Tibial nerve (tissue), 4 donors: ENCODE measurements around the gene PLPP3. TPM values are rescaled to one million over a fixed set of nuclear protein-coding genes. Genes with fewer than 3 reads are reported as not detected.
A peak's percentile ranks its signal among the peaks of the same experiment; 100 is the strongest.

Experiments
- DNase-seq, 2 donors: peaks; one replicate each; pipeline ENCODE4 v3.0.0-alpha.2; 2019; ENCODE audit warnings: low spot score in 2 of 2
- H3K27ac ChIP-seq, 4 donors: fragments of 200-600 bp; sonication (generic) in 3 of 4; one replicate each; pipeline ENCODE4 v1.5.1; 2017 to 2019; ENCODE audit warnings: mild to moderate bottlenecking in 1 of 4
- H3K27me3 ChIP-seq, 2 donors: fragments of 200-600 bp; sonication (generic) in 1 of 2; one replicate each; pipeline versions ENCODE4 v1.5.1 to v1.6.0; 2017 to 2019
- H3K36me3 ChIP-seq, 3 donors: fragments of 200-600 bp; sonication (generic); one replicate each; pipeline ENCODE4 v1.5.1; 2018 to 2019
- H3K4me1 ChIP-seq, 4 donors: fragments of 200-600 bp; sonication (generic) in 3 of 4; one replicate each; pipeline ENCODE4 v1.5.1; 2017 to 2019
- H3K4me3 ChIP-seq, 4 donors: fragments of 200-600 bp; sonication (generic) in 3 of 4; one replicate each; pipeline ENCODE4 v1.5.1; 2017 to 2019; ENCODE audit warnings: mild to moderate bottlenecking in 1 of 4, moderate library complexity in 1 of 4
- H3K9me3 ChIP-seq, 4 donors: fragments of 200-600 bp; sonication (generic) in 3 of 4; one replicate each; pipeline ENCODE4 v1.5.1; 2017 to 2019
- EP300 ChIP-seq, 2 donors: sonication (generic); formaldehyde crosslinking; IDR thresholded peaks; one replicate each; pipeline ENCODE4 v1.6.1; 2017; ENCODE audit warnings: antibody characterized with exemption in 2 of 2, mild to moderate bottlenecking in 1 of 2
- POLR2A ChIP-seq, 2 donors: fragments of 450-650 bp; IDR thresholded peaks; one replicate each; pipeline ENCODE4 v1.6.1; 2017; ENCODE audit warnings: antibody characterized with exemption in 2 of 2, mild to moderate bottlenecking in 2 of 2, moderate library complexity in 2 of 2
- WGBS, 2 donors: methylation state at CpG; one replicate each; pipeline ENCODE4 v1.1.5; 2018; 5-methylcytosine and 5-hydroxymethylcytosine counted together
- total RNA-seq, 4 donors: library from RNA; depleted of rRNA; stranded (reverse); fragments of >200 nt; gene quantifications; one replicate each; pipeline ENCODE4 v1.1.0, GENCODE V29; 2016
- TF ChIP-seq, protein P1 (sequence below), 5 experiments: fragments of 200-600 bp in 3 of 5; fragments of 450-650 bp in 2 of 5; sonication (generic) in 3 of 5; IDR thresholded peaks; one replicate each; pipeline ENCODE4 v1.5.1; 2016 to 2019; ENCODE audit warnings: antibody characterized with exemption in 5 of 5, mild to moderate bottlenecking in 3 of 5, moderate library complexity in 2 of 5

PLPP3 gene
- total RNA-seq, 4 donors from 2014 or later, result 139 to 307 (median 267) TPM

DNA sequence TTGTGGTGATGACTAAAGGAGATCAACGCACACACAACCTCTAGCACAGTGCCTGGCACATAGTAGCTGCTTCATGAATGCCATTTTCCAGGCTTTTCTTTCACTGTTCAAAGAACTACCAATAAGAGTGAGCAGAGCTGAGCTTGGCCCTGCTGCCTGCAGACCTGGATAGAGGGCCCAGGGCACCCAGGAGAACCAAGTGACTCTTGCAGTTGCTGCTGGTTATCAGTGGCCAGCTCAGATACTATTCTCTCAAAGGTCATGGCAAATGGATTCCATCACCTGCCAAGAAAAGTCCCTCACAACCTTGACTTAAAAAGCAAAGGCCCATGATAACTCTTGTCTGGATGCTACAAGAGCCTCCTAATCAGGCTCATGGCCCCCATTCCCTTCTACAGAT, 41.7 kb downstream of the PLPP3 start:
- H3K4me1 ChIP-seq, result peaks cover 0 to 91% (median 21%) of the 10 kb centered on the region in 4 donors
- H3K4me3 ChIP-seq, result no peak overlapping the region
- no peak for TF ChIP-seq POLR2A (IDR thresholded peaks at IDR 0.05)
- TF ChIP-seq EP300 (IDR thresholded peaks at IDR 0.05), result no peak
- TF ChIP-seq, protein P1, sequence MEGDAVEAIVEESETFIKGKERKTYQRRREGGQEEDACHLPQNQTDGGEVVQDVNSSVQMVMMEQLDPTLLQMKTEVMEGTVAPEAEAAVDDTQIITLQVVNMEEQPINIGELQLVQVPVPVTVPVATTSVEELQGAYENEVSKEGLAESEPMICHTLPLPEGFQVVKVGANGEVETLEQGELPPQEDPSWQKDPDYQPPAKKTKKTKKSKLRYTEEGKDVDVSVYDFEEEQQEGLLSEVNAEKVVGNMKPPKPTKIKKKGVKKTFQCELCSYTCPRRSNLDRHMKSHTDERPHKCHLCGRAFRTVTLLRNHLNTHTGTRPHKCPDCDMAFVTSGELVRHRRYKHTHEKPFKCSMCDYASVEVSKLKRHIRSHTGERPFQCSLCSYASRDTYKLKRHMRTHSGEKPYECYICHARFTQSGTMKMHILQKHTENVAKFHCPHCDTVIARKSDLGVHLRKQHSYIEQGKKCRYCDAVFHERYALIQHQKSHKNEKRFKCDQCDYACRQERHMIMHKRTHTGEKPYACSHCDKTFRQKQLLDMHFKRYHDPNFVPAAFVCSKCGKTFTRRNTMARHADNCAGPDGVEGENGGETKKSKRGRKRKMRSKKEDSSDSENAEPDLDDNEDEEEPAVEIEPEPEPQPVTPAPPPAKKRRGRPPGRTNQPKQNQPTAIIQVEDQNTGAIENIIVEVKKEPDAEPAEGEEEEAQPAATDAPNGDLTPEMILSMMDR (IDR thresholded peaks at IDR 0.05), result no peak

DNA sequence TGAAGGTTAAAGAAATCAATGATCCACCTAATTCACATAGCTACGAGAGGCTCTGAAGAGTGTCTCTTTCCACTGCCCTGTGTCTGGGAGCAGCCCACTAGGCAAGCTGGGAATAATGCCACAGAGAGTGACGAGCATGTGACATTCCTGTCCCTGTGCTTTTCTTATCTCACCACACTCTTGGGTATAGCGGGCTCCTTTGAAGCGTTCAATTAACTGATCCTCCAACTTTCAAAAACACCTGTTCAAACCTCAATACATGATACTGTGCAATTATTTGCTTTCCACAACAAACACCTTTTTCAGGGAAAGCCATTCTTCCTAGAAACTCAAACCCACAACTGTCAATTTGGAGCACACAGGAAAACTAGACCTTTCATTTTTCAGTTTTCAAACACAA, 43.4 kb downstream of the PLPP3 start:
- no peak overlapping the region for H3K4me3 ChIP-seq
- H3K36me3 ChIP-seq, result peaks cover 0 to 49% (median 0%) of the 10 kb centered on the region in 3 donors
- WGBS, 2 donors, result 71 to 77% methylated on average over 4 of the region's 4 CpGs
- no peak overlapping the region for H3K27ac ChIP-seq
- H3K4me1 ChIP-seq, result peaks cover 0 to 95% (median 21%) of the 10 kb centered on the region in 4 donors
- H3K9me3 ChIP-seq, result no peaks in the 10 kb centered on the region
- no peaks in the 10 kb centered on the region for H3K27me3 ChIP-seq
- TF ChIP-seq, protein P1 (IDR thresholded peaks at IDR 0.05), result no peak
- TF ChIP-seq POLR2A (IDR thresholded peaks at IDR 0.05) (no peak), EP300 (IDR thresholded peaks at IDR 0.05) (no peak)
- no peak for DNase-seq

More for the DNA sequence above, 41.7 kb downstream of the PLPP3 start:
- Histone ChIP-seq H3K36me3 (peaks cover 0 to 42% (median 0%) of the 10 kb centered on the region in 3 donors), H3K9me3 (no peaks in the 10 kb centered on the region), H3K27ac (no peak overlapping the region), H3K27me3 (no peaks in the 10 kb centered on the region)
- 93 to 96% methylated on average over 1 of the region's 1 CpG for WGBS, 2 donors
- DNase-seq, result no peak

DNA sequence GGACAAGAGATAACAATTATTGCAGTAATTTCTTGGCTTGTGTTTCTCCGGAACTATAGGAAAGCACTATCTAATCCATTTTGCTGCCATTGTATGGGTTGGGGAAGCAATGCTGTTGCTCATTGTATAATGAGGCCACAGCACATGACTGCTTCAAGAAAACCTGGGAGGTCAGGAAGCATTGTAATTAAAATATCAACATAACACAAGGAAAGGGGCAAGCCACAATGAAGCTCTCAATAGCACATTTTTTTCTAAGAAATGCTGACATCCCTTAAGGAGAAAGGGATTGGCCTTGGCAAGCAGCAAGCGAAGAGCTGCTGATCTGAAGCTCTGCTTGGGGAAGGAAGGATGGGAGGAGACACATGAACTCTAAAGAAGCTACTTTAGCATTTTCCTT, 44.0 kb downstream of the PLPP3 start:
- no peak overlapping the region for H3K4me3 ChIP-seq
- TF ChIP-seq EP300 (IDR thresholded peaks at IDR 0.05) (no peak), POLR2A (IDR thresholded peaks at IDR 0.05) (no peak)
- TF ChIP-seq, protein P1 (IDR thresholded peaks at IDR 0.05), result no peak
- no peaks in the 10 kb centered on the region for H3K9me3 ChIP-seq
- no peaks in the 10 kb centered on the region for H3K27me3 ChIP-seq
- no peak overlapping the region for H3K27ac ChIP-seq
- peaks cover 0 to 49% (median 0%) of the 10 kb centered on the region in 3 donors for H3K36me3 ChIP-seq
- WGBS, 2 donors, result 83 to 88% methylated on average over 2 of the region's 2 CpGs
- DNase-seq, result no peak
- peaks cover 0 to 95% (median 23%) of the 10 kb centered on the region in 4 donors for H3K4me1 ChIP-seq

DNA sequence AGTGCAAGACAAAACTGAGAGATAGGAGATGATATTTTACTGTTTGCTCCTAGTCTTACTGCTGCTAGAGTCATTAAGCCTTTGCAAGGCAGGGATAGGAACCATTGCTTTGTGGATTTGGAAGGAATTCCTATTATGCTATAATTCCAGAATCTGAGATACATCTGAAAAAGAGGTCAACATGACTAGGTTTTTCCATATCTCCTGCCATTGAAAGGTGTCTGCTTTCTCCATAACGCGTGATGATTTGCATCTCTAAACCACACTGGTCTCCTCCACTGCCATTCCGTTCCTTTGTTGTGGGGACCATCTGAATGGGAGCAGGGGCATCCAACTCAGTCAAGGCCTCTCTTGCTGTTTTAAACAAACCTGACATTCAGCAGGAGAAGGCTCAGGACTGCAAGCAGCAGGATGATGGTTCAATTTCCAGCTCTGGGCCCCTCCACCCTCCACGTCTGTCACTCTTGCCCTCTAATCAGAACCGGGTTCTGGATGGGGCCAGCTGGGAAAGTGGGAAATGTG, 45.2 kb downstream of the PLPP3 start:
- no peak for DNase-seq
- WGBS, 2 donors, result 76 to 86% methylated on average over 5 of the region's 5 CpGs
- TF ChIP-seq, protein P1 (IDR thresholded peaks at IDR 0.05), result no peak
- no peak for TF ChIP-seq POLR2A (IDR thresholded peaks at IDR 0.05)
- peak in 1 of 2 donors; percentile 9 for TF ChIP-seq EP300 (IDR thresholded peaks at IDR 0.05)

DNA sequence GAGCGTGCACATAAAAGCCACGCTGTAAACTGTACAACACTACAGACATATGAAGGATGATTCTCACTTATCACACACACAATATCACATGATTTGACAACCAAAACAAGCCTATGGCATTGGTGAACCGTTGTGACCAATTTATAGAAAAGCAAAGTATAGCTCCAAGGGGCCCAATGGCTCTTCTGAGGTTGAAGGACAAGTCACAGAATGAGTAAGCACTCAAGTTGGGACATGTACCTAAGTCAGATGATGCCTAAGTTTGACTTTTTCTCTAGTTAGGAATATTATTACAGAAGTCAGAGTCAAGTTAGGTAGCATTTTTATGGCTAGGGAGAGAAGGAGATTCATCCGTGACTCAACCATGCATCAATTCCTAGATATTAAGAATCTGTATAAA, 45.7 kb downstream of the PLPP3 start:
- H3K4me3 ChIP-seq, result no peak overlapping the region
- no peak overlapping the region for H3K27ac ChIP-seq
- peaks cover 0 to 49% (median 0%) of the 10 kb centered on the region in 3 donors for H3K36me3 ChIP-seq
- WGBS, 2 donors, result 81 to 88% methylated on average over 4 of the region's 4 CpGs
- peaks cover 0 to 93% (median 26%) of the 10 kb centered on the region in 4 donors for H3K4me1 ChIP-seq
- no peak for DNase-seq
- H3K27me3 ChIP-seq, result no peaks in the 10 kb centered on the region
- no peak for TF ChIP-seq EP300 (IDR thresholded peaks at IDR 0.05)
- TF ChIP-seq, protein P1 (IDR thresholded peaks at IDR 0.05), result no peak
- no peak for TF ChIP-seq POLR2A (IDR thresholded peaks at IDR 0.05)
- H3K9me3 ChIP-seq, result no peaks in the 10 kb centered on the region

More for the DNA sequence above, 45.2 kb downstream of the PLPP3 start:
- Histone ChIP-seq H3K4me3 (no peak overlapping the region), H3K4me1 (peaks cover 0 to 95% (median 25%) of the 10 kb centered on the region in 4 donors), H3K27me3 (no peaks in the 10 kb centered on the region), H3K9me3 (no peaks in the 10 kb centered on the region), H3K36me3 (peaks cover 0 to 49% (median 0%) of the 10 kb centered on the region in 3 donors), H3K27ac (no peak overlapping the region)
